HG03196 (cell line): ENCODE data around the gene DNLZ.
"Not testable (repeated sequence)": the region's sequence is repeated elsewhere in the genome, so short reads cannot be mapped to it uniquely, and the experiment has no call there.

Experiments
- ATAC-seq: cut with Tn5 transposase; IDR thresholded peaks from one replicate; pipeline ENCODE4 v1.9.1; 2021; ENCODE audit not compliant: unreplicated experiment

Gene DNLZ

DNA sequence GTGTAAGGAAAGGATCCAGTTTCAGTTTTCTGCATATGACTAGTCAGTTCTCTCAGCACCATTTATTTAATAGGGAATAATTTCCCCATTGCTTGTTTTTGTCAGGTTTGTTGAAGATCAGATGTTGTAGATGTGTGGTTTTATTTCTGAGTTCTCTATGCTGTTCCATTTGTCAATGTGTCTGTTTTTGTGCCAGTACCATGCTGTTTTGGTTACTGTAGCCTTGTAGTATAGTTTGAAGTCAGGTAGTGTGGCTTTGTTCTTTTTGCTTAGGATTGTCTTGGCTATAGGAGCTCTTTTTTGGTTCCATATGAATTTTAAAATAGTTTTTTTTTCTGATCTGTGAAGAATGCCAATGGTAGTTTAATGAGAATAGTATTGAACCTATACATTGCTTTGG lies 42.6 kb downstream of the DNLZ start:
- ATAC-seq, result not testable (repeated sequence)

DNA sequence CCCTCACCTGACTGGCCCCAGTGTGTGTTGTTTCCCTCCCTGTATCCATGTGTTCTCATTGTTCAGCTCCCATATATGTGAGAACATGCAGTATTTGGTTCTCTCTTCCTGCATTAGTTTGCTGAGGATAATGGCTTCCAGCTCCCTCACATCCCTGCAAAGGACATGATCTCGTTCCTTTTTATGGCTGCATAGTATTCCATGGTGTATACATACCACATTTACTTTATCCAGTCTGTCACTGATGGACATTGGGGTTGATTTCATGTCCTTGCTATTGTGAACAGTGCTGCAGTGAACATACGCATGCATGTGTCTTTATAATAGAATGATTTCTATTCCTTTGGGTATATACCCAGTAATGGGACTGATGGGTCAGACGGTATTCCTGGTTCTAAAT lies 43.6 kb downstream of the DNLZ start:
- ATAC-seq, result not testable (repeated sequence)

GRCh38 chr9:136319244-136319643 lies 44.3 kb downstream of the DNLZ start:
- ATAC-seq, result not testable (repeated sequence)

- no peak for ATAC-seq
Measured at GRCh38 chr9:136318776-136319241, 44.7 kb downstream of the DNLZ start.

GRCh38 chr9:136318111-136318775 lies 45.3 kb downstream of the DNLZ start:
- ATAC-seq, result no peak

GRCh38 chr9:136317695-136318094 lies 45.8 kb downstream of the DNLZ start:
- no peak for ATAC-seq

GRCh38 chr9:136316896-136317676 lies 46.5 kb downstream of the DNLZ start:
- ATAC-seq, result no peak

DNA sequence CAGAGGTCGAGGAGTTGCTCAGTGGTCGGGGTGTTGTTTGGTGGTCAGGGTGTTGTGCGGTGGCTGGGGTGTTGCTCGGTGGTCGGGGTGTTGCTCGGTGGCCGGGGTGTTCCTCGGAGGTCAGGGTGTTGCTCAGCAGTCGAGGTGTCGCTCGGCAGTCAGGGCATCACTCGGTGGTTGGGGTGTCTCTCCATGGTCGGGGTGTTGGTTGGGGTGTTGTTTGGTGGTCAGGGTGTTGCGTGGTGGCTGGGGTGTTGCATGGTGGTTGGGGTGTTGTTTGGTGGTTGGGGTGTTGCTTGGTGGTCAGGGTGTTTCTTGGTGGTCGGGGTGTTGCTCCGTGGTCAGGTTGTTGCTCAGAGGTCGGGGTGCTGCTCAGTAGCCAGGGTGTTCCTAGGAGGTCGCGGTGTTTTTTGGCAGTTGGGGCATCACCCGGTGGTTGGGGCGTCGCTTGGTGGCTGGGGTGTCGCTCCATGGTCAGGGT lies 47.2 kb downstream of the DNLZ start:
- ATAC-seq, result no peak

- no peak for ATAC-seq
Measured at GRCh38 chr9:136314944-136315343, 48.6 kb downstream of the DNLZ start.

GRCh38 chr9:136314056-136314416 lies 49.5 kb downstream of the DNLZ start:
- ATAC-seq, result no peak

DNA sequence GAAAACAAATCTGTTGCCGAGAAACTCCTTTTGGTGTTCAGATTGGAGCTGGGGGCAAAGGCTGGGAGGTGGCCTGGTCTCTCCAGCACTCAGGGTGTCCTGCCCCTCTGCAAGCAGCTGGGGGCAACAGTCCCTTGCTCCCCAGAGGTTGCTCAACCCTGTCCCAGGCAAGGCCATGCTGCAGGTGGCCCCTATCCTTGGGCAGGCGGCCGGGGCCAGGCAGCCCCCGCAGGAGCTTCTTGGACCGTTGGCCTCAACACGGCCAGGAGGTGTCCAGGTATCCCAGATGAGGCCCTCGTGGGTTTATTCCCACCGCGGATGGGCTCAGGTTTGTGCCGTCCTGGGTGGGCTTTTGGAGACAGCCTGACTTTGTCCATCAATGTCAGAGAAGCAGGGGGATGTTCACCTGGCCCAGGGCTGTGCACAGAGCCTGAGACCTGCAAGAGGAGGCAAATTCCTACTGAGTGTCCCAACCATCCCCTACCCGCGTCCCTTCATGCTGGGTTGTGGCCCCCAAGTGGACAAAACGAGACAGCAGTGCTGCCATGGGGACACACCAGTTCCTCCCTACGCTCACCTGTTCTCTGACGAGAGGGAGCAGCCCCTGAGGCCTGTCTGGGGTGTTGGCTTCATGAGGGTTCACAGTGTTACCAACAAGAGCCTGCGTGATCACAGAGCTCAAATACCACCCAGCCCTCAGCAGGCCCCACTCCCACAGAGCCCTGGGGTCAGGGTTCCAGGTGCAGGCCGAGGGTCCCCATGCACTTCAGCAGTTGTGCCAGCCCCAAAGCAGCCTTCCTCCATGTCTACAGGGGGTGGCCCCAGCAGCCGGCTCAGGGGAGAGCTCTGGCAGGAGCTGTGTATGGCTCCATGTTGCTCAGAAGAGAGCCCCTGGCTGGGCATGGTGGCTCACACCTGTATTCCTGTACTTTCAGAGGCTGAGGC lies 50.2 kb downstream of the DNLZ start:
- ATAC-seq, result no peak

DNA sequence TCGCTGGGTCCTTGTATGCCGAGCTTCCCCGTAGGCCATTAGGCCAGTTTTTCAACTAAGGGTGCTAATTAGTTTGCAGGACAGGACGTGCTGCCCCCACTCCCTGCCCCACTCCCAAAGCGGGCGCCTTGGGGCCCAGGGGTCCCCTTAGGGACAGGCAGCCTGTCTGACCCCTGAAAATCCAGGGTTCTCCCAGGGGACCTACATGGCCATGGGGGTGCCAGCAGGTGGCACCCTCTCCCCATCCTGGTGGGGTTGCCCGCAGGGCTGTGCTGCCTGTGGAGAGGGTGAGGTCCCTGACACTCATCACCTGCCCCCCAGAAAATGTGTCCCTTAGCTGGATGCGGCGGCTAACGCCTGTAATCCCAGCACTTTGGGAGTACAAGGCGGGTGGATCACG lies 51.1 kb downstream of the DNLZ start:
- ATAC-seq, result no peak

GRCh38 chr9:136312009-136312375 lies 51.6 kb downstream of the DNLZ start:
- no peak for ATAC-seq

DNA sequence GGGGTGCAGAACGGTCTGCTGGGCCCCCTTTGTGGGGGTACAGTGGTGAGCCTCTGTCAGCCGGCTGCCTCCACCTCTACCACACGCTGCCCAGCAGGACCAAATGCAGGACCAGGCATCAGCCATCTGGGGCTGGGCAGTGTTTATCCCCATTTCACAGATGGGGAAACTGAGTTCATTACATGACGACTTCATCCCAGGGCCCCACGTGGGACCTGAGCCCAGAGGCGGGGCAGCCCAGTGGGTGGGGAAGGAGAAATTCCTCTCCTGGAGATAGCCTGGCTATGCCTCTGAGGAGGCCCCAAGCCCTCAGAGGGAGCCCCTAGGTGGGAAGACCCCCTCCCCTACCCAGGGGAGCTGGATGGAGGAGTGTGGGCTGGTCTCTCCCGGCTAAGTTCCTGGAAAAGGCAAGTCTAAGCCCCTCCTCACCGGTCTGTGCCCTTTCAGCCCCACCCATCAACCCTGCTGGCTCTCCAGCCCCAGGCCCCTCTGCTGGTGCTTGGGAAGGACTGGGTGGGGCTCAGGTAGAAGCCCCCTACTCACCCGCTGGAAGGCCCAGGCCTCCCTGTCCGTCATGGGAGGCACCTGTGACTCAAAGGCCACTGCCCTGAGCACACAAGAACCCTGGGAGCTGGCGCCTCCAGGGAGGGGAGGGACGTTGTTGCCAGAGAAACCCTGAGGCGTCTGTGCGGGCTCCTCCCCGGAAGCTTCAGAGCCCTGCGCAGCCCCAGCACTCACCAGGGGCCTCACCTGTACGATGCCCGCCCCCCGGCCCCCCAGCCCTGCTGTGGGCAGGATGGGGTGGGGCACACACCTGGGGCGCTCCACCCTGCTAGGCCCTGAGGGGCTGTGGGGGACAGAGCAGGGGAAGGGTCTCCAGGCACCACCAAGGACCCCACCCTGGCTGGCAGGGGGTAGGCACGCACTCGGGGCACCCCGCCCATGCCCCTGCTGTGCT lies 52.2 kb downstream of the DNLZ start:
- no peak for ATAC-seq

- ATAC-seq, result no peak
Measured at GRCh38 chr9:136310273-136311030, 53.1 kb downstream of the DNLZ start.

DNA sequence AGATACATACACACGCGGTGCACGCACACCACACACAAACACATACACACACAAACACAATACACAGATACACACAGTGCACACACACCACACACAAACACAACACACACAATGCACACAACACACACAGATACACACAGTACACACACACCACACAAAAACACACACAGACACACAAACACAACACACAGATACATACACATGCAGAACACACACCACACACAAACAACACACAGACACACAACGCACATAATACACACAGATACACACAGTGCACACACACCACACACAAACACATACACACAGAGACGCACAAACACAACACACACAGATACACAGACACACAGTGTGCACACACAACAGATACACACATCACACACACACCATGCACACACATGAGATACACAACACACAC lies 53.7 kb downstream of the DNLZ start:
- ATAC-seq, result no peak
